Aorta (tissue), 5 donors: ENCODE measurements around the gene S100A12. TPM values are rescaled to one million over a fixed set of nuclear protein-coding genes. Genes with fewer than 3 reads are reported as not detected.

Experiments
- ATAC-seq: fragments of 200-7000 bp; cut with Tn5 transposase; one replicate; pipeline ENCODE4 v1.9.1; 2022; ENCODE audit warnings: moderate library complexity; ENCODE audit not compliant: low FRiP score
- DNase-seq, 2 donors: peaks; one replicate each; pipeline ENCODE4 v3.0.0-alpha.2; 2020
- H3K27ac ChIP-seq, 2 donors: one replicate each; pipeline ENCODE4 v1.5.1; 2013; ENCODE audit warnings: low read length in 2 of 2, mild to moderate bottlenecking in 2 of 2, moderate library complexity in 2 of 2, control low read depth in 1 of 2, inconsistent platforms in 1 of 2, low read depth in 1 of 2
- H3K27me3 ChIP-seq, 2 donors: one replicate each; pipeline ENCODE4 v1.6.1; 2013; ENCODE audit warnings: control low read depth in 1 of 2, low read length in 1 of 2, mild to moderate bottlenecking in 1 of 2, moderate library complexity in 1 of 2; ENCODE audit not compliant: insufficient read depth in 2 of 2, control insufficient read depth in 1 of 2
- H3K36me3 ChIP-seq, 2 donors: one replicate each; pipeline ENCODE4 v1.6.1; 2013; ENCODE audit warnings: control low read depth in 1 of 2, low read length in 1 of 2, mild to moderate bottlenecking in 1 of 2; ENCODE audit not compliant: insufficient read depth in 2 of 2, control insufficient read depth in 1 of 2
- H3K4me1 ChIP-seq, 2 donors: one replicate each; pipeline ENCODE4 v1.6.1; 2013; ENCODE audit warnings: low read length in 2 of 2, control low read depth in 1 of 2, mild to moderate bottlenecking in 1 of 2, moderate library complexity in 1 of 2; ENCODE audit not compliant: insufficient read depth in 2 of 2, control insufficient read depth in 1 of 2
- H3K4me3 ChIP-seq, 2 donors: one replicate each; pipeline ENCODE4 v1.5.1; 2013; ENCODE audit warnings: low read length in 2 of 2, control low read depth in 1 of 2, mild to moderate bottlenecking in 1 of 2
- H3K9me3 ChIP-seq: one replicate; pipeline ENCODE4 v1.6.1; 2013; ENCODE audit warnings: mild to moderate bottlenecking, low read length; ENCODE audit not compliant: control insufficient read depth
- WGBS, 2 donors: extraction: QIAGEN DNeasy Blood & Tissue Kit; methylation state at CpG; one replicate each; pipeline ENCODE4 v1.1.7; 2013; 5-methylcytosine and 5-hydroxymethylcytosine counted together
- intact Hi-C, 2 donors: fragments of 100-400 bp; cut with DNase I; formaldehyde crosslinking; loops; one replicate each; pipeline versions ENCODE4 v1.14.2 to v1.15.0; 2022
- polyA plus RNA-seq, 2 donors: library from polyadenylated mRNA; stranded (reverse); fragments of 200-250 nt; gene quantifications; one replicate each; pipeline ENCODE4 v1.2.3, GENCODE V29; 2013
- total RNA-seq, 2 donors: library from RNA; stranded (reverse); fragmentation: NEBNext Ultra II Directional; extraction: Animal tissue kit (Norgen Biotek cat#: 25700); gene quantifications; one replicate each; pipeline ENCODE4 v1.2.1, GENCODE V29; 2021
- donor health status: healthy with polysubstance abuse.
- donor health status: Bipolar disorder and iron deficiency.
- donor health status: DM: no; HTN: no; CAD: no.
- donor health status: DM: no; HTN: no; CAD: no.
- donor health status: DM: yes; HTN: yes; CAD: no.

Gene S100A12
- total and polyA plus RNA-seq, 4 donors: 1.7 to 58.6 (median 14.0) TPM

DNA sequence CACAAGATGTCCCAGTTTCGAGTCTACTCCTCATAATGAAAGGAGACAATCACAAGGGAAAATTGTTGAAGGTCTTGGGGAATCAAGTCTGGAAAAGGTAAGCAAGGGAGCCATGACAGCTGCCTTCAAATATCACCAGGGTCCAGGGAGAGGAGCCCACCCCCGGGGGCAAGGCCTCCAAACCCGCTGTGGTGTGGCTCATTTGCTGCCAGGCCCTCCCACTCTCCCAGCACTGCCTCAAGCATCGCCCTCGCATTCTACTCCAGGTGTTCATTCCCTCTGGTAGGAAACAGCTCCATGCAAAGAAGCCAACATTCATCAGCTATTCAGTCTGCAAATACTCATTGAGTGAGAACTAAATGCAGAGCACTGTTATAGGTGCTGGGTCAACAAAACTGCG lies 9.2 kb downstream of the S100A12 start:
- Histone ChIP-seq H3K27ac (no peak overlapping the region), H3K36me3 (no peaks in the 10 kb centered on the region), H3K9me3 (no peaks in the 10 kb centered on the region), H3K4me1 (no peaks in the 10 kb centered on the region), H3K4me3 (no peak overlapping the region), H3K27me3 (no peaks in the 10 kb centered on the region)
- ATAC-seq (no peak), DNase-seq (no peak)
- 86 to 87% methylated on average over 6 of the region's 6 CpGs for WGBS, 2 donors
- intact Hi-C loops: loop anchor here in 1 of 2 donors (10.0 kb wide), 1 partner anchor 639 kb away; no protein-coding TSS in a partner anchor

- 69 to 72% methylated on average over 8 of the region's 8 CpGs for WGBS, 2 donors
- DNase-seq: no peak
Measured at GRCh38 chr1:153365696-153366095, 9.7 kb downstream of the S100A12 start.

GRCh38 chr1:153364766-153365666 lies 10.4 kb downstream of the S100A12 start:
- no peak for DNase-seq
- Histone ChIP-seq H3K4me1 (no peaks in the 10 kb centered on the region), H3K27ac (no peak overlapping the region), H3K9me3 (no peaks in the 10 kb centered on the region), H3K36me3 (no peaks in the 10 kb centered on the region), H3K27me3 (no peaks in the 10 kb centered on the region), H3K4me3 (no peak overlapping the region)
- no peak for ATAC-seq
- intact Hi-C loops: loop anchor here in 1 of 2 donors (10.0 kb wide), 1 partner anchor 640 kb away; no protein-coding TSS in a partner anchor
- WGBS, 2 donors: 82 to 88% methylated on average over 12 of the region's 12 CpGs

More at GRCh38 chr1:153365696-153366095, 9.7 kb downstream of the S100A12 start:
- Histone ChIP-seq H3K27me3 (no peaks in the 10 kb centered on the region), H3K9me3 (no peaks in the 10 kb centered on the region), H3K4me3 (no peak overlapping the region), H3K27ac (no peak overlapping the region), H3K36me3 (no peaks in the 10 kb centered on the region), H3K4me1 (no peaks in the 10 kb centered on the region)
- intact Hi-C loops: loop anchor here in 1 of 2 donors (10.0 kb wide), 1 partner anchor 639 kb away; no protein-coding TSS in a partner anchor
- ATAC-seq: no peak

GRCh38 chr1:153364156-153364555 lies 11.3 kb downstream of the S100A12 start:
- Histone ChIP-seq H3K4me1 (no peaks in the 10 kb centered on the region), H3K36me3 (no peaks in the 10 kb centered on the region), H3K4me3 (no peak overlapping the region), H3K9me3 (no peaks in the 10 kb centered on the region), H3K27me3 (no peaks in the 10 kb centered on the region), H3K27ac (no peak overlapping the region)
- ATAC-seq: no peak
- DNase-seq: no peak
- intact Hi-C loops: loop anchor here in 1 of 2 donors (10.0 kb wide), 1 partner anchor 641 kb away; no protein-coding TSS in a partner anchor

- H3K9me3 ChIP-seq: no peaks in the 10 kb centered on the region
- no peaks in the 10 kb centered on the region for H3K4me1 ChIP-seq
- 76 to 77% methylated on average over 3 of the region's 3 CpGs for WGBS, 2 donors
- no peak overlapping the region for H3K4me3 ChIP-seq
- no peaks in the 10 kb centered on the region for H3K36me3 ChIP-seq
- ATAC-seq (no peak), DNase-seq (no peak)
- H3K27me3 ChIP-seq: no peaks in the 10 kb centered on the region
- H3K27ac ChIP-seq: no peak overlapping the region
- intact Hi-C loops: loop anchor here in 1 of 2 donors (10.0 kb wide), 1 partner anchor 641 kb away; no protein-coding TSS in a partner anchor
Measured at GRCh38 chr1:153363641-153364040, 11.8 kb downstream of the S100A12 start.

DNA sequence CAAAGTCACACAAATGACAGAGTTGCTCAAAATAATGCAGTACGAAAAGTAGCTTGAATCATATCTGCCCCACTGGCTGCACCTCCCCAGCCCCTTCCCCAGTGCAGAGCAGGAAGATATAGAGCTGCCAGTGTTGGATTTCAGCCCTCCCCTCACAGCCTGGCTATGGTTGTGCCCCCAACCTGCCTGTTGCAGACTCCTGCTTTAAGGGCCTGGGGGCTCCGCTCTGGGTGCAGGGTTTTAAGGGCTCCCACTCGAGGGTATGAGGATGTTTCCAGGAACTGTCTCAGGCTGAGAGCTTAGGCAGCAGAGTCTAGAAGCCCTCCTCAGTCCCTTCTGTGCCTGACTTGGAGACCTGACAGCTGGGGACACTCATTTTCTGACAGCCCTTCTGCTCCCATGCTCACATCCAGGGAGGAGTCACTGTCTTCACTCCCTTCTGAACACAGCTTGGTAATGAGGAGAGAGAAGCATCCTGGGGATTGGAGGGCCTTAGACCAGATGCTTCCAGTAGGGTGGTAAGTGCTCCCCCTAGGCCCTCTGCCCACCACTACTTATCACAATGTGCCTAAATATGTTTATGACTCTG lies 13.1 kb downstream of the S100A12 start:
- Histone ChIP-seq H3K27me3 (no peaks in the 10 kb centered on the region), H3K27ac (no peak overlapping the region), H3K4me3 (no peak overlapping the region), H3K36me3 (no peaks in the 10 kb centered on the region), H3K9me3 (no peaks in the 10 kb centered on the region), H3K4me1 (no peaks in the 10 kb centered on the region)
- DNase-seq (no peak), ATAC-seq (no peak)
- 93 to 94% methylated on average over 3 of the region's 3 CpGs for WGBS, 2 donors
- intact Hi-C loops: loop anchor here in 1 of 2 donors (10.0 kb wide), 1 partner anchor 643 kb away; no protein-coding TSS in a partner anchor

DNA sequence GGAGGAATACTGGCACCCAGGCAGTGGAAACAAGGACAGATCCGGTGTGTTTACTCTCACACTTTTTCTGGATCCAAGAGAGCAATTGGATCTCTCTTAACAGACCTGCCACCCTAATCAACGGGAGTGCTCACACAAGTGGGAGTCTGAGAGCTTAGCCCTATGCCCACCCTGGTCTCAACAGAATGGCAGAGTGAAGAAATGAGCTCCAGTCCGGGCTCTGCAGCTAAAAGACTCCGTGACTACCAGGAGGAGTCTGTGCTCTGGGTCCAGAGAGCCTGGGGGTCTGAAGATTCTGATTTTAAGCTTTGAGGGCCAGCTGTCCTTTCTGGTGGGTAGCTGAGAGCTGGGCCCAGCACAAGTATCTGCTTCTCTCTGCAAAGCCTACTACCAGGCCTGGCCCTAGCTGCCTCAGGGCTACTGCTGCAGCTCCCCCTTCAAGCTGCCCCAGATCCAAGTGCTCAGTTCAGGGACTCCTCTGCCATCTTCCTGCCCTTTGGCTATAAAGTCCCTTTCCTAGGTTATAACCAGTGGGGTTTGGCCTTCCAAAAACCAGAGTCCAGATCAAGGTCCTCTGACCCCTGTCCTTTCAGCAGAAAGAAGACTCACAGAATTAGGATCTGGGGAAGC lies 13.8 kb downstream of the S100A12 start:
- ATAC-seq (no peak), DNase-seq (no peak)
- Histone ChIP-seq H3K4me3 (no peak overlapping the region), H3K36me3 (no peaks in the 10 kb centered on the region), H3K4me1 (no peaks in the 10 kb centered on the region), H3K27ac (no peak overlapping the region), H3K27me3 (no peaks in the 10 kb centered on the region), H3K9me3 (no peaks in the 10 kb centered on the region)
- WGBS, 2 donors: 85 to 88% methylated on average over 4 of the region's 4 CpGs
- intact Hi-C loops: loop anchor here in 1 of 2 donors (10.0 kb wide), 1 partner anchor 643 kb away; no protein-coding TSS in a partner anchor

DNA sequence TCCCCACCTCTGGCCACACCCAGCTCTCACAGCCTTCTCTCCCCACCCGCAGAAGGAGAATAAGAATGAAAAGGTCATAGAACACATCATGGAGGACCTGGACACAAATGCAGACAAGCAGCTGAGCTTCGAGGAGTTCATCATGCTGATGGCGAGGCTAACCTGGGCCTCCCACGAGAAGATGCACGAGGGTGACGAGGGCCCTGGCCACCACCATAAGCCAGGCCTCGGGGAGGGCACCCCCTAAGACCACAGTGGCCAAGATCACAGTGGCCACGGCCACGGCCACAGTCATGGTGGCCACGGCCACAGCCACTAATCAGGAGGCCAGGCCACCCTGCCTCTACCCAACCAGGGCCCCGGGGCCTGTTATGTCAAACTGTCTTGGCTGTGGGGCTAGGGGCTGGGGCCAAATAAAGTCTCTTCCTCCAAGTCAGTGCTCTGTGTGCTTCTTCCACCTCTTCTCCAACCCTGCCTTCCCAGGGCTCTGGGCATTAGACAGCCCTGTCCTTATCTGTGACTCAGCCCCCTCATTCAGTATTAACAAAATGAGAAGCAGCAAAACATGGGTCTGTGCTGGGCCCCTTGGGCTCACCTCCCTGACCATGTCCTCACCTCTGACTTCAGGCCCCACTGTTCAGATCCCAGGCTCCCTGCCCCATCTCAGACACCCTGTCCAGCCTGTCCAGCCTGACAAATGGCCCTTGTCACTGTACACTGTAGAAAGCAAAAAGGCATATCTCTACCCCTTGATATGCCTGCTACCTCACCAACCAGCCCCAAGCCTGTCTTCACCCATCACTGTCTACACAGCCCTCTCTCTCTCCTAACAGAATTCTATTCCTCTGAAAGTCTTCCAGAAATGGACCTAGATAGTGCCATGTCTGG lies 14.6 kb downstream of the S100A12 start:
- Histone ChIP-seq H3K36me3 (no peaks in the 10 kb centered on the region), H3K4me1 (no peaks in the 10 kb centered on the region), H3K27ac (no peak overlapping the region), H3K27me3 (no peaks in the 10 kb centered on the region), H3K9me3 (no peaks in the 10 kb centered on the region), H3K4me3 (no peak overlapping the region)
- intact Hi-C loops: loop anchor here in 1 of 2 donors (10.0 kb wide), 1 partner anchor 644 kb away; no protein-coding TSS in a partner anchor
- DNase-seq (no peak), ATAC-seq (no peak)
- 94 to 95% methylated on average over 11 of the region's 11 CpGs for WGBS, 2 donors
